ENCODE measurements around the gene TAS2R7. TPM values are rescaled to one million over a fixed set of nuclear protein-coding genes. Genes with fewer than 3 reads are reported as not detected.

Gene TAS2R7
- total and polyA plus RNA-seq, 2 donors (not counting 1 experiment from before 2014, with no cell fraction given), result not detected

GRCh38 chr12:10771132-10771733, 31.2 kb downstream of the TAS2R7 start:
- H3K4me1 Mint-ChIP-seq, result no peaks in the 10 kb centered on the region
- Histone ChIP-seq H3K79me2 (ENCODE audit: control insufficient read depth, insufficient read depth, low read length) (no peaks in the 10 kb centered on the region), H3K9ac (ENCODE audit: low read length) (no peak overlapping the region), H2AFZ (ENCODE audit: insufficient read depth, low read depth, low read length, poor library complexity, severe bottlenecking) (no peak overlapping the region), H3K4me3 (ENCODE audit: control extremely low read depth in 1 of 5, extremely low read depth in 1 of 5, insufficient read depth in 1 of 5, low read depth in 2 of 5, low read length in 4 of 5) (no peak overlapping the region), H3K4me1 (ENCODE audit: control insufficient read depth in 2 of 2, insufficient read depth in 2 of 2, low read length in 2 of 2) (no peaks in the 10 kb centered on the region), H3K9me3 (ENCODE audit: control extremely low read depth in 1 of 3, control insufficient read depth in 2 of 3, insufficient read depth in 1 of 3, low read length in 2 of 3) (no peaks in the 10 kb centered on the region), H3K27me3 (replicated peaks in 1 of 4; ENCODE audit: control extremely low read depth in 1 of 4, control insufficient read depth in 3 of 4, insufficient read depth in 4 of 4, low read length in 3 of 4) (peaks cover 0 to 26% (median 3%) of the 10 kb centered on the region in 4 experiments), H3K4me2 (replicated peaks; ENCODE audit: low read depth, low read length, poor library complexity, severe bottlenecking) (no peak overlapping the region), H3K27ac (ENCODE audit: low read length in 2 of 2) (no peak overlapping the region), H4K20me1 (ENCODE audit: control insufficient read depth, insufficient read depth, low read length, poor library complexity, severe bottlenecking) (no peaks in the 10 kb centered on the region), H3K36me3 (replicated peaks in 1 of 2; ENCODE audit: control extremely low read depth in 1 of 2, control insufficient read depth in 1 of 2, extremely low read depth in 1 of 2, insufficient read depth in 2 of 2, low read length in 1 of 2) (no peaks in the 10 kb centered on the region)
- no peak overlapping the region for H3K27ac Mint-ChIP-seq
- peaks cover 41% of the 10 kb centered on the region for H3K27me3 Mint-ChIP-seq
- CTCF ChIA-PET, result interaction anchor here (0.6 to 7.5 kb wide), 10 partner anchors 8 to 722 kb away, joined by 3 to 91 read pairs (median 6); no protein-coding TSS in a partner anchor
- POLR2A ChIA-PET, result no interaction called here
- TF ChIP-seq EZH2 (IDR thresholded peaks at IDR 0.05; ENCODE audit: borderline replicate concordance, insufficient read depth, low read depth, low read length, poor library complexity, severe bottlenecking) (no peak), CTCF (IDR thresholded peaks at IDR 0.05) (peak; percentile 77)
- peak; percentile 53 for DNase-seq
- no CpG with 5 or more reads among the region's 1 CpG for WGBS (ENCODE audit: insufficient coverage)
- no peak overlapping the region for H3K4me3 Mint-ChIP-seq
- ATAC-seq (ENCODE audit: low read depth), result no peak
- intact Hi-C loops (cut with micrococcal nuclease), result loop anchor here (1.0 kb wide), 1 partner anchor 715 kb away; no protein-coding TSS in a partner anchor
- H3K9me3 Mint-ChIP-seq (ENCODE audit: insufficient read depth), result no peaks in the 10 kb centered on the region

GRCh38 chr12:10759657-10760056, 42.8 kb downstream of the TAS2R7 start:
- H3K27ac ChIP-seq (ENCODE audit: low read length in 2 of 2), result no peak overlapping the region
- H3K27me3 ChIP-seq (replicated peaks in 1 of 4; ENCODE audit: control extremely low read depth in 1 of 4, control insufficient read depth in 3 of 4, insufficient read depth in 4 of 4, low read length in 3 of 4), result peaks cover 0 to 17% (median 3%) of the 10 kb centered on the region in 4 experiments
- H3K79me2 ChIP-seq (ENCODE audit: control insufficient read depth, insufficient read depth, low read length), result no peaks in the 10 kb centered on the region
- no peak overlapping the region for H3K9ac ChIP-seq (ENCODE audit: low read length)
- no peaks in the 10 kb centered on the region for H4K20me1 ChIP-seq (ENCODE audit: control insufficient read depth, insufficient read depth, low read length, poor library complexity, severe bottlenecking)
- no peak for DNase-seq
- intact Hi-C loops (cut with micrococcal nuclease), result no loop called here
- TF ChIP-seq EZH2 (IDR thresholded peaks at IDR 0.05; ENCODE audit: borderline replicate concordance, insufficient read depth, low read depth, low read length, poor library complexity, severe bottlenecking) (no peak), CTCF (IDR thresholded peaks at IDR 0.05) (no peak)
- peaks cover 21% of the 10 kb centered on the region for H3K27me3 Mint-ChIP-seq
- WGBS (ENCODE audit: insufficient coverage), result no CpG with 5 or more reads among the region's 2 CpGs
- peaks cover 0 to 15% (median 13%) of the 10 kb centered on the region in 3 donors for H3K9me3 ChIP-seq (ENCODE audit: control extremely low read depth in 1 of 3, control insufficient read depth in 2 of 3, insufficient read depth in 1 of 3, low read length in 2 of 3)
- ATAC-seq (ENCODE audit: low read depth), result no peak
- ChIA-PET POLR2A (no interaction called here), CTCF (interaction anchor here (0.9 to 1.5 kb wide), 2 partner anchors 8 to 10 kb away, joined by 3 to 4 read pairs; no protein-coding TSS in a partner anchor)
- H3K36me3 ChIP-seq (replicated peaks in 1 of 2; ENCODE audit: control extremely low read depth in 1 of 2, control insufficient read depth in 1 of 2, extremely low read depth in 1 of 2, insufficient read depth in 2 of 2, low read length in 1 of 2), result no peaks in the 10 kb centered on the region
- no peak overlapping the region for H3K4me2 ChIP-seq (replicated peaks; ENCODE audit: low read depth, low read length, poor library complexity, severe bottlenecking)
- no peak overlapping the region for H3K27ac Mint-ChIP-seq
- H3K4me1 Mint-ChIP-seq, result no peaks in the 10 kb centered on the region
- H3K4me3 Mint-ChIP-seq, result no peak overlapping the region
- H2AFZ ChIP-seq (ENCODE audit: insufficient read depth, low read depth, low read length, poor library complexity, severe bottlenecking), result no peak overlapping the region
- peaks cover 11% of the 10 kb centered on the region for H3K9me3 Mint-ChIP-seq (ENCODE audit: insufficient read depth)
- H3K4me3 ChIP-seq (ENCODE audit: control extremely low read depth in 1 of 5, extremely low read depth in 1 of 5, insufficient read depth in 1 of 5, low read depth in 2 of 5, low read length in 4 of 5), result no peak overlapping the region
- H3K4me1 ChIP-seq (ENCODE audit: control insufficient read depth in 2 of 2, insufficient read depth in 2 of 2, low read length in 2 of 2), result no peaks in the 10 kb centered on the region
